Nephron progenitor cell (in vitro differentiated cells): Measurements from ENCODE around the gene IL17F.

Experiments
- DNase-seq: peaks from one replicate; pipeline ENCODE4 v3.0.0; 2021
- H3K27ac Mint-ChIP-seq: 2 replicates; pipeline ENCODE4 v1.8.0; 2021; ENCODE audit warnings: mild to moderate bottlenecking, moderate library complexity, mixed read lengths
- H3K27me3 Mint-ChIP-seq: 2 replicates; pipeline ENCODE4 v1.8.0; 2021; ENCODE audit warnings: mild to moderate bottlenecking, low read depth, mixed read lengths; ENCODE audit not compliant: poor library complexity
- H3K36me3 Mint-ChIP-seq: 2 replicates; pipeline ENCODE4 v1.8.0; 2021; ENCODE audit warnings: low read depth, mixed read lengths
- H3K4me1 Mint-ChIP-seq: 2 replicates; pipeline ENCODE4 v1.8.0; 2021; ENCODE audit warnings: mixed read lengths
- H3K4me3 Mint-ChIP-seq: 2 replicates; pipeline ENCODE4 v1.8.0; 2021; ENCODE audit warnings: mild to moderate bottlenecking, moderate library complexity, mixed read lengths
- H3K9me3 Mint-ChIP-seq: 2 replicates; pipeline ENCODE4 v1.8.0; 2021; ENCODE audit warnings: mild to moderate bottlenecking, moderate library complexity, mixed read lengths
- CTCF ChIP-seq: fragments of 200-600 bp; sonication (generic); IDR thresholded peaks from 2 replicates; pipeline ENCODE4 v1.5.0; 2021; ENCODE audit warnings: antibody characterized with exemption

Gene IL17F

DNA sequence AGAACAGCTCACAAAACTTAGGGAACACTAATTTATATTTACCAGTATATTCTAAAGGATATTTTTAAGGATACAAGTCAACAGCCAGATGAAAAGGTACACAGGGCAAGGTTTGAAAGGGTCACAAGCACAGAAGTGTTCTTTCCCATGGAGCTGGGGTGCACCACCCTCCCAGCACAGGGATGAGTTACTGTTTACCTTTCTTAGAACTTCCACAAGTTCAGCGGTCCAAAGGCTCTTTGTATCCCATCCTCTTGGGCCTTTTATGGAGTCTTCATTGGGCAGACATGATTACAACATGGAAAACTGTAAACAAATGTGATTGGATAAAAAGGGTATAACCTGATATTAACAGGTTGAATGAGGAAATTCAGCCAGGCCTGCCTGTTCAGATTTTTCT, 1.1 kb upstream of the IL17F start:
- no peak overlapping the region for H3K4me3 Mint-ChIP-seq
- H3K9me3 Mint-ChIP-seq = no peaks in the 10 kb centered on the region
- DNase-seq = no peak
- no peaks in the 10 kb centered on the region for H3K4me1 Mint-ChIP-seq
- no peaks in the 10 kb centered on the region for H3K36me3 Mint-ChIP-seq
- TF ChIP-seq CTCF = no peak
- peaks cover 17% of the 10 kb centered on the region for H3K27me3 Mint-ChIP-seq
- no peak overlapping the region for H3K27ac Mint-ChIP-seq

DNA sequence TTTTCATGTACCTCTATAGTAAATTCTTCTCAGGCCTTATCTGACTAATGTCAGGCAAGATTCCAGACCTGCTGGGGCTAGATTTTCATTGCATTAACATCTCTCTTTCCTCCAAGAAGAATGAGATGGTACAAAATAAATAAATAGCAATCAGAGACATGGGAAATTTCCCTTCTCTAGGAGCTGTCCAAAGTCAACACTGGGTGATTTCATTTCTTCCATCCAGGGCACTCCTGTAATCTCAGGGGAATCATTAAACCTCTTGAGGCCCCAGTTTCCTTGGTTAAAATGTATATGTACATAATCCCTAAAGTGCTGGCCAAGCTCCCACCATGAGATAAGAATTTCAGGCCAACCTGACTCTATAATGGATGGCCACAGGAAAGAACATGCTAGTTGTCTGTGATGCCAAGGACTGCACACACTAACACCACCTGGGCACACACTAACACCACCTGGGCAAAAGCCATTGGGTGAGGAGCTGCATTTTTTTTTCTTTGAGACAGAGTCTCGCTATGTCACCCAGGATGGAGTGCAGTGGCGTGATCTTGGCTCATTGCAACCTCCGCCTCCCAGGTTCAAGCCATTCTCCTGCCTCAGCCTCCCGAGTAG, 912 bp downstream of the IL17F start:
- Mint-ChIP-seq H3K4me3 (no peak overlapping the region), H3K27ac (no peak overlapping the region), H3K36me3 (no peaks in the 10 kb centered on the region), H3K4me1 (no peaks in the 10 kb centered on the region), H3K9me3 (no peaks in the 10 kb centered on the region), H3K27me3 (peaks cover 13% of the 10 kb centered on the region)
- no peak for DNase-seq
- no peak for TF ChIP-seq CTCF

DNA sequence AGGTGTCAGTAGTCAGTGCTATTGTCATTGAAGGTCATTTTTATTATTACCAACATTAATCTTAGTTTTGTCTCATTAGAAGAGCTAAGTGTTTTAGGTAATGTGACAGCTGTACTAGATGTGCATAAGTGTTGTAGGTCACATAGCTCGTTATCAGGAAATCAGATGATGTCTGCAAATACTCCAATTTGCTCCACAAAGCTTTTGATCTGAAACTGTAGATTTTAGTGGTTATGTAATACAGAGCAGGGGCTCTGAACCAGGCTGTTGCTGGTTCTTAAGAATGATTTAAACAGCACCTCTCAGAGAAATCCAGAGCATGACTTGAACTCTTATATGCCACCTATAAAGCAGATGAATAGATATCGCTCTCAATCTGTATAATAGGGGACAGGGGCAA, 2.5 kb downstream of the IL17F start:
- Mint-ChIP-seq H3K9me3 (no peaks in the 10 kb centered on the region), H3K27me3 (peaks cover 8% of the 10 kb centered on the region), H3K36me3 (no peaks in the 10 kb centered on the region), H3K4me3 (no peak overlapping the region), H3K4me1 (no peaks in the 10 kb centered on the region), H3K27ac (no peak overlapping the region)
- no peak for TF ChIP-seq CTCF
- DNase-seq = no peak

DNA sequence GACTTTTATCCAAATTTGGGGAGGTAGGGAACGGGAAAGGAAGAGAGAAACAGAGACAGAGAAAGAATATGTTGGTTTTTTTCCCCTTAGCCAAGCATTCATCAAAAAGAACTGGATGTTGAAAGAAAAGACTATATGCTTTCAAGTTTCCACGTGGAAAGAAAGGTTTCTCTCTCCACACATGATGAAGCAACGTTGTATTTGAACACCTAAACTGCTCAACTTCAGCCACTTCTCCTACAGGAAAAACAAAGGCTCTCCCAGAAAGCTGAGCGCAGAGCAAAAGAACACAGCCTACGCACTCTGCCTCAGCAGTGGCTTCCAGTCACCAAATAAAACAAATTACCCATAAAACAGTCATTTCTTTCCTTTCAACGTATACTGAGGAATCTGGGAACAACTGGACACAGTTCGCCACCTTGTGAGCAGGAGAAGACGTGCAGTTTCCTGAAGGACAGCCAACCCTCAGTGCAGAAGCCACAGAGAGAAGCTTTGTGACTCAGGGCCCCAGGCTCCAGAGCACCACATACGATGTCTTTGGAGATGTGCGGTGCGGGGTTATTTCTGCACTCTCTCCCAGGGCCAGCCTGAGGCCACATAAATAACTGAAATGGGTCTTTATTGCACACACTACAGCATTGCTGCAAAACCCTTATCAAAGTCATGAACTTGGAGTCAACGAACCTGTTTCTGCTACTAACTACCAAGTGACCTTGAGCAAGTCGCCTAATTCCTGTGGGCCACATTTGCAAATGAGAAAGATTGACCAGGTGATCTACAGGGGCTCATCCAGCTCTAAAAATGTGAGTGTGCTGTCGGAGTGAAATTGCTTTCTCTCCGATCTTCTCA, 10.1 kb downstream of the IL17F start:
- DNase-seq = peak; percentile 51
- Mint-ChIP-seq H3K27ac (no peak overlapping the region), H3K4me1 (peaks cover 9% of the 10 kb centered on the region), H3K4me3 (no peak overlapping the region), H3K9me3 (no peaks in the 10 kb centered on the region), H3K27me3 (peaks cover 12% of the 10 kb centered on the region), H3K36me3 (no peaks in the 10 kb centered on the region)
- peak; percentile 52 for TF ChIP-seq CTCF

DNA sequence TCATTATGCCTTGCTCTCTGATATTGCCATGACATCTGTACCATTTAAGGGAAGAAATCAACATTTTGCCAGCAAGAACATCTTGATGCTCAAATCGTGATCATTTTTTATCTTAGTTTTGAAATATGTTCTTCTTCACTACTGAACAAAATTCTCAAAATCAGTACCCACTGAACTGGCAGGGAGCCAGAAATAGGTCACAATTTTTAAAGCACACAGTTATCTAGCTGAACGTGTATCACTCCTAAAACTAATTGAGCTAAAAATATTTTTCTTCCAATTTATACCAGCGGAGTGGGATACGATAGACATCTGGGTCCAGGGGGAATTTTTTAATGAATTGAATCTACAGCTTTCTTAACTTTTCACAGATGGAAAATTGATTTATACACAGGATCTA, 11.3 kb downstream of the IL17F start:
- peaks cover 12% of the 10 kb centered on the region for H3K27me3 Mint-ChIP-seq
- no peak for DNase-seq
- no peak overlapping the region for H3K27ac Mint-ChIP-seq
- TF ChIP-seq CTCF = no peak
- no peaks in the 10 kb centered on the region for H3K9me3 Mint-ChIP-seq
- H3K4me3 Mint-ChIP-seq = no peak overlapping the region
- H3K4me1 Mint-ChIP-seq = peaks cover 13% of the 10 kb centered on the region
- no peaks in the 10 kb centered on the region for H3K36me3 Mint-ChIP-seq
